Panc1 (cell line): ENCODE results near the gene RAB11FIP3. TPM values are rescaled to one million over a fixed set of nuclear protein-coding genes. Genes with fewer than 3 reads are reported as not detected.
A peak's percentile ranks its signal among the peaks of the same experiment; 100 is the strongest.

Experiments used
- ATAC-seq: fragments of 200-7000 bp; cut with Tn5 transposase; 2 replicates; pipeline ENCODE4 v1.9.1; 2020; ENCODE audit warnings: mild to moderate bottlenecking, moderate library complexity
- BruUV-seq: library from RNA; stranded (reverse); fragments of 400-500 nt; replicated peaks from 2 replicates; lab custom pipeline; 2021; lab: Mats Ljungman, UMichigan
- CTCF ChIA-PET: fragments of 300-600 bp; sonication (Branson Sonifier 250); formaldehyde crosslinking; loops from one replicate; lab custom pipeline; 2022; ENCODE audit warnings: antibody characterized with exemption; lab: Charles Lee
- POLR2A ChIA-PET: fragments of 300-600 bp; sonication (Branson Sonifier 250); formaldehyde crosslinking; loops from one replicate; lab custom pipeline; 2022; ENCODE audit warnings: antibody characterized with exemption; lab: Charles Lee
- DNase-seq: peaks from one replicate; pipeline ENCODE4 v3.0.0-alpha.2; 2010; ENCODE audit warnings: low read depth, low spot score
- H3K27ac ChIP-seq: 2 replicates; pipeline ENCODE4 v1.5.1; 2011; ENCODE audit warnings: mild to moderate bottlenecking, low read length, inconsistent platforms
- H3K27me3 ChIP-seq: fragments of 200-500 bp; sonication (Bioruptor generic); 2 replicates; pipeline ENCODE4 v1.6.0; 2014; ENCODE audit warnings: low read length, inconsistent platforms; ENCODE audit not compliant: control insufficient read depth, insufficient read depth
- H3K36me3 ChIP-seq: fragments of 200-500 bp; sonication (Bioruptor generic); 2 replicates; pipeline ENCODE4 v1.5.1; 2014; ENCODE audit warnings: inconsistent platforms, mild to moderate bottlenecking, low read length, moderate library complexity; ENCODE audit not compliant: control insufficient read depth, insufficient read depth
- H3K4me1 ChIP-seq: 2 replicates; pipeline ENCODE4 v1.5.1; 2011; ENCODE audit warnings: inconsistent platforms, mild to moderate bottlenecking, low read length, moderate library complexity; ENCODE audit not compliant: control insufficient read depth, insufficient read depth
- H3K4me3 ChIP-seq, 2 experiments: 2 replicates each; pipeline ENCODE4 v1.5.1; 2011 to 2012; ENCODE audit warnings: low read depth in 2 of 2, low read length in 2 of 2, mild to moderate bottlenecking in 2 of 2, inconsistent platforms in 1 of 2, moderate library complexity in 1 of 2
- H3K9me3 ChIP-seq: fragments of 200-500 bp; sonication (Bioruptor generic); 2 replicates; pipeline ENCODE4 v1.5.1; 2014; ENCODE audit warnings: low read depth, mild to moderate bottlenecking, inconsistent platforms, low read length, moderate library complexity; ENCODE audit not compliant: control insufficient read depth, insufficient read depth
- POLR2AphosphoS5 ChIP-seq: IDR thresholded peaks from 2 replicates; pipeline ENCODE4 v1.6.1; 2012; ENCODE audit warnings: mild to moderate bottlenecking, low read depth, low read length, moderate library complexity
- SIN3A ChIP-seq: IDR thresholded peaks from 2 replicates; pipeline ENCODE4 v1.6.1; 2012; ENCODE audit warnings: low read depth, mild to moderate bottlenecking, low read length, moderate library complexity, borderline replicate concordance; ENCODE audit not compliant: insufficient read depth
- TCF7L2 ChIP-seq: IDR thresholded peaks from 2 replicates; pipeline ENCODE4 v1.6.1; 2011; ENCODE audit warnings: mild to moderate bottlenecking, low read depth, low read length, inconsistent platforms
- in situ Hi-C: cut with HindIII; loops from 2 replicates; pipeline ENCODE4 v1.10.0; 2016; ENCODE audit warnings: low sequenced_read_pairs, low pct_unique_long_range_greater_than_20kb
- intact Hi-C: fragments of 100-400 bp; cut with micrococcal nuclease; formaldehyde crosslinking; loops from one replicate; pipeline ENCODE4 v1.10.0; 2022; ENCODE audit not compliant: unreplicated experiment
- total RNA-seq: library from RNA; stranded (reverse); gene quantifications from one replicate; pipeline ENCODE4 v1.2.1, GENCODE V29; 2021; ENCODE audit not compliant: unreplicated experiment
- TF ChIP-seq, protein P1 (sequence below): fragments of 450-650 bp; IDR thresholded peaks from 2 replicates; pipeline ENCODE4 v1.5.1; 2017; ENCODE audit warnings: mild to moderate bottlenecking
- TF ChIP-seq, protein P2 (sequence below), 2 experiments: IDR thresholded peaks; 2 replicates each; pipeline ENCODE4 v1.6.1; 2011 to 2012; ENCODE audit warnings: low read depth in 2 of 2, control low read depth in 1 of 2, low read length in 1 of 2, mild to moderate bottlenecking in 1 of 2, moderate library complexity in 1 of 2; ENCODE audit not compliant: insufficient read depth in 1 of 2

Gene RAB11FIP3
- total RNA-seq, 1 experiment from 2014 or later = 57.3 TPM

DNA sequence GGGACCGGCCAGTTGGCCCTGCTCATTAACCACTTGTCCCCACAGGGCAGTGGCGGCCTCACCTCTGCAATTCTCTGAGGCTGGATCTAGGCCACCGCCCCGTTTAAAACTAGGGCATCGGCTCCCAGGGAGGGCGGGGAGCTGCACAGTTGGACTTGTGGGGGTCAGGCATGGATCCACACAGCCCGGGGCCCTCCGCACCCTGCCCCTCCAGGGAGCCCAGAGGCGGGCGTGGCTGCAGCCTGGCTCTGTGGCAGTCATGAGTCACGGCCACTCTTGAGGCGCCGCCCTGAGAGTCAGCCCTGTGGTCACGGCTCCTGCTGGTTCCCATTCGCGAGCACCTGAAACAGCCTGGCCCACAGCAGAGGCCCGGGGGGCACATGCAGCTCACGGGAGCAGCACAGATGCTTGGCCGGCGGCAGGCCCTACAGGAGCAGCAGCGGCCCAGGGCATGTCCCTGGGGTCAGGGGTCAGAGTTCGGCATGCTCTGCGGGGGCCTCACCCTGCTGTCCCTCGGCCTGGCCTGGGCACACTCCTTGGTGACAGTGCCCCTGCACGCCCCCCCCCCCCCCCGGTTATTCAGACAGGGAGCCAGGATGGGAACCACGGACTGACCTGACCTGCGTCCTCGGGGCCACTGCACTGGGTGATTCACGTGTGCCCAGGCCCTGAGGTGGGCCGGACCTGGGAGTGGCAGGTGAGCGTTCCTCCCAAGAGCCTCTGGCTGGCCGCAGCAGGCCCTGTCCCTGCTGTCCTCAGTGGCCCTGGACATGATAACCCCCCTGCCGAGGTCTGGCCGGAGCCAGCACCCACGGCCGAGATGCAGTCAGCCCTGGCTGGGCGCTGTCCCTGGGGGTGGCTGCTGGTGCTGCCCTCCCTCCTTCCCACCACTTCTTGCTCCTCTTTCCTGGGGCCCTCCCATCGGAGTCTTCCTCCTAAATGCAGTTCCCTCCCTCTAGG, 110.3 kb downstream of the RAB11FIP3 start:
- no peaks in the 10 kb centered on the region for H3K9me3 ChIP-seq
- peak; percentile 86 for ATAC-seq
- no peak overlapping the region for H3K4me3 ChIP-seq
- H3K36me3 ChIP-seq = no peaks in the 10 kb centered on the region
- ChIA-PET POLR2A (no interaction called here), CTCF (no interaction called here)
- no peaks in the 10 kb centered on the region for H3K27me3 ChIP-seq
- TF ChIP-seq SIN3A = no peak
- TF ChIP-seq TCF7L2 = no peak
- TF ChIP-seq, protein P1, sequence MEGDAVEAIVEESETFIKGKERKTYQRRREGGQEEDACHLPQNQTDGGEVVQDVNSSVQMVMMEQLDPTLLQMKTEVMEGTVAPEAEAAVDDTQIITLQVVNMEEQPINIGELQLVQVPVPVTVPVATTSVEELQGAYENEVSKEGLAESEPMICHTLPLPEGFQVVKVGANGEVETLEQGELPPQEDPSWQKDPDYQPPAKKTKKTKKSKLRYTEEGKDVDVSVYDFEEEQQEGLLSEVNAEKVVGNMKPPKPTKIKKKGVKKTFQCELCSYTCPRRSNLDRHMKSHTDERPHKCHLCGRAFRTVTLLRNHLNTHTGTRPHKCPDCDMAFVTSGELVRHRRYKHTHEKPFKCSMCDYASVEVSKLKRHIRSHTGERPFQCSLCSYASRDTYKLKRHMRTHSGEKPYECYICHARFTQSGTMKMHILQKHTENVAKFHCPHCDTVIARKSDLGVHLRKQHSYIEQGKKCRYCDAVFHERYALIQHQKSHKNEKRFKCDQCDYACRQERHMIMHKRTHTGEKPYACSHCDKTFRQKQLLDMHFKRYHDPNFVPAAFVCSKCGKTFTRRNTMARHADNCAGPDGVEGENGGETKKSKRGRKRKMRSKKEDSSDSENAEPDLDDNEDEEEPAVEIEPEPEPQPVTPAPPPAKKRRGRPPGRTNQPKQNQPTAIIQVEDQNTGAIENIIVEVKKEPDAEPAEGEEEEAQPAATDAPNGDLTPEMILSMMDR = no peak
- no peak for TF ChIP-seq POLR2AphosphoS5
- TF ChIP-seq, protein P2, sequence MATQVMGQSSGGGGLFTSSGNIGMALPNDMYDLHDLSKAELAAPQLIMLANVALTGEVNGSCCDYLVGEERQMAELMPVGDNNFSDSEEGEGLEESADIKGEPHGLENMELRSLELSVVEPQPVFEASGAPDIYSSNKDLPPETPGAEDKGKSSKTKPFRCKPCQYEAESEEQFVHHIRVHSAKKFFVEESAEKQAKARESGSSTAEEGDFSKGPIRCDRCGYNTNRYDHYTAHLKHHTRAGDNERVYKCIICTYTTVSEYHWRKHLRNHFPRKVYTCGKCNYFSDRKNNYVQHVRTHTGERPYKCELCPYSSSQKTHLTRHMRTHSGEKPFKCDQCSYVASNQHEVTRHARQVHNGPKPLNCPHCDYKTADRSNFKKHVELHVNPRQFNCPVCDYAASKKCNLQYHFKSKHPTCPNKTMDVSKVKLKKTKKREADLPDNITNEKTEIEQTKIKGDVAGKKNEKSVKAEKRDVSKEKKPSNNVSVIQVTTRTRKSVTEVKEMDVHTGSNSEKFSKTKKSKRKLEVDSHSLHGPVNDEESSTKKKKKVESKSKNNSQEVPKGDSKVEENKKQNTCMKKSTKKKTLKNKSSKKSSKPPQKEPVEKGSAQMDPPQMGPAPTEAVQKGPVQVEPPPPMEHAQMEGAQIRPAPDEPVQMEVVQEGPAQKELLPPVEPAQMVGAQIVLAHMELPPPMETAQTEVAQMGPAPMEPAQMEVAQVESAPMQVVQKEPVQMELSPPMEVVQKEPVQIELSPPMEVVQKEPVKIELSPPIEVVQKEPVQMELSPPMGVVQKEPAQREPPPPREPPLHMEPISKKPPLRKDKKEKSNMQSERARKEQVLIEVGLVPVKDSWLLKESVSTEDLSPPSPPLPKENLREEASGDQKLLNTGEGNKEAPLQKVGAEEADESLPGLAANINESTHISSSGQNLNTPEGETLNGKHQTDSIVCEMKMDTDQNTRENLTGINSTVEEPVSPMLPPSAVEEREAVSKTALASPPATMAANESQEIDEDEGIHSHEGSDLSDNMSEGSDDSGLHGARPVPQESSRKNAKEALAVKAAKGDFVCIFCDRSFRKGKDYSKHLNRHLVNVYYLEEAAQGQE (IDR thresholded peaks at IDR 0.05; ENCODE audit: insufficient read depth in 1 of 2, low read depth in 2 of 2, low read length in 1 of 2) = no peak
- DNase-seq = no peak
- intact Hi-C loops (no loop called here), in situ Hi-C loops (no loop called here)
- H3K27ac ChIP-seq = 0 out of 2 replicates have a peak overlapping the region, but pooled peaks have one; percentile 51
- peaks cover 29% of the 10 kb centered on the region for H3K4me1 ChIP-seq
- no TSS peak for BruUV-seq

DNA sequence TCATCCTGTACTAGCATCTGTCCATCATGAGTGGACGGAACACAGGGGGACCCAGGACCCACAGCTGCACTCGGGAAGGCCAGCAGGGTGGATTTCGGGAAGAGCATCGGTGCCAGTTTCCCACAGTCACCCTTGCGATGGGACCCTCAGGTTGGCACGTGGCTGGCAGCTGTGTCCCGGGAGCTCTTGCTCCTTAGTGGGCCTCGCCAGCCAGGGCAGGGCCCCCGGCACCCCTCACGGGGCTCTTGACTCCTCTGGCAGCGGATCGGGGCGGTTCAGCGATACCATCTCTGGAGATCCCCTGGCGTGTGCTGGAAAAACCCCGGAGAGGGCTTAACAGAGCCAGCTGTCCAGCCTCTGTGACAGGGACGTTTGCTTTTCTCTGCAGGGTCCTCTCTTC, 111.3 kb downstream of the RAB11FIP3 start:
- no peaks in the 10 kb centered on the region for H3K9me3 ChIP-seq
- in situ Hi-C loops (no loop called here), intact Hi-C loops (no loop called here)
- TF ChIP-seq, protein P2 (IDR thresholded peaks at IDR 0.05; ENCODE audit: insufficient read depth in 1 of 2, low read depth in 2 of 2, low read length in 1 of 2) = no peak
- no TSS peak for BruUV-seq
- ChIA-PET CTCF (interaction anchor here (0.7 kb wide), 1 partner anchor 9 kb away, joined by 3 read pairs; no protein-coding TSS in a partner anchor), POLR2A (no interaction called here)
- ATAC-seq = no peak
- H3K27me3 ChIP-seq = no peaks in the 10 kb centered on the region
- no peak for DNase-seq
- no peak overlapping the region for H3K27ac ChIP-seq
- H3K4me1 ChIP-seq = peaks cover 29% of the 10 kb centered on the region
- no peaks in the 10 kb centered on the region for H3K36me3 ChIP-seq
- H3K4me3 ChIP-seq = no peak overlapping the region
